B cell (primary cell): ENCODE results near the gene PSMA3. TPM values are rescaled to one million over a fixed set of nuclear protein-coding genes. Genes with fewer than 3 reads are reported as not detected.
A peak's percentile ranks its signal among the peaks of the same experiment; 100 is the strongest.

Source experiments
- ATAC-seq: fragments of 200-7000 bp; cut with Tn5 transposase; one replicate; pipeline ENCODE4 v1.10.0; 2021; ENCODE audit warnings: low read depth, mild to moderate bottlenecking, moderate number of reproducible peaks, moderate library complexity
- CTCF ChIA-PET: fragments of 350-600 bp; sonication (Branson Sonifier 250); formaldehyde crosslinking; loops from one replicate; lab custom pipeline; 2021; ENCODE audit warnings: antibody characterized with exemption, inconsistent platforms; lab: Charles Lee
- POLR2A ChIA-PET: fragments of 350-600 bp; sonication (Branson Sonifier 250); formaldehyde crosslinking; loops from one replicate; lab custom pipeline; 2021; ENCODE audit warnings: antibody characterized with exemption; lab: Charles Lee
- DNase-seq: peaks from one replicate; pipeline ENCODE4 v3.0.0; 2013
- H2AFZ ChIP-seq: 2 replicates; pipeline ENCODE4 v1.6.1; 2012; ENCODE audit warnings: mild to moderate bottlenecking, low read depth, low read length; ENCODE audit not compliant: insufficient read depth, poor library complexity, severe bottlenecking
- H3K27ac ChIP-seq, 2 donors: 1 replicate in 1 of 2; 2 replicates in 1 of 2; pipeline ENCODE4 v1.5.1; 2012 to 2013; ENCODE audit warnings: low read length in 2 of 2, mild to moderate bottlenecking in 2 of 2, moderate library complexity in 1 of 2
- H3K27me3 ChIP-seq, 4 experiments: fragments of 200-600 bp in 1 of 4; sonication (generic) in 1 of 4; replicated peaks in 1 of 4; 1 replicate in 2 of 4; 2 replicates in 2 of 4; pipeline versions ENCODE4 v1.6.1 to v1.7.0; 2013 to 2016; ENCODE audit warnings: low read length in 3 of 4, mild to moderate bottlenecking in 2 of 4, mixed read lengths in 1 of 4, moderate library complexity in 1 of 4; ENCODE audit not compliant: insufficient read depth in 4 of 4, control insufficient read depth in 3 of 4; ENCODE audit errors: control extremely low read depth in 1 of 4
- H3K36me3 ChIP-seq, 2 experiments: replicated peaks in 1 of 2; 1 replicate in 1 of 2; 2 replicates in 1 of 2; pipeline versions ENCODE4 v1.6.1 to v1.7.1; 2013; ENCODE audit warnings: low read length in 1 of 2; ENCODE audit not compliant: insufficient read depth in 2 of 2, control insufficient read depth in 1 of 2; ENCODE audit errors: control extremely low read depth in 1 of 2, extremely low read depth in 1 of 2
- H3K4me1 ChIP-seq, 2 donors: fragments of 200-600 bp in 1 of 2; sonication (generic) in 1 of 2; 1 replicate in 1 of 2; 2 replicates in 1 of 2; pipeline versions ENCODE4 v1.5.1 to v1.6.1; 2013 to 2017; ENCODE audit warnings: low read length in 2 of 2; ENCODE audit not compliant: control insufficient read depth in 2 of 2, insufficient read depth in 2 of 2
- H3K4me2 ChIP-seq: replicated peaks from 2 replicates; pipeline ENCODE3; 2012; ENCODE audit warnings: mild to moderate bottlenecking, low read depth, low read length; ENCODE audit not compliant: poor library complexity, severe bottlenecking
- H3K4me3 ChIP-seq, 5 experiments: fragments of 200-600 bp in 1 of 5; sonication (generic) in 1 of 5; 1 replicate in 3 of 5; 2 replicates in 2 of 5; pipeline versions ENCODE4 v1.5.1 to v1.7.0; 2011 to 2016; ENCODE audit warnings: low read length in 4 of 5, mild to moderate bottlenecking in 4 of 5, low read depth in 2 of 5, control low read depth in 1 of 5, moderate library complexity in 1 of 5; ENCODE audit not compliant: insufficient read depth in 1 of 5; ENCODE audit errors: control extremely low read depth in 1 of 5, extremely low read depth in 1 of 5
- H3K79me2 ChIP-seq: fragments of 200-600 bp; sonication (generic); one replicate; pipeline ENCODE4 v1.6.0; 2016; ENCODE audit warnings: low read length; ENCODE audit not compliant: control insufficient read depth, insufficient read depth
- H3K9ac ChIP-seq: fragments of 200-600 bp; sonication (generic); 2 replicates; pipeline ENCODE4 v1.6.1; 2017; ENCODE audit warnings: mild to moderate bottlenecking, low read length, moderate library complexity
- H3K9me3 ChIP-seq, 3 donors: one replicate each; pipeline versions ENCODE4 v1.6.1 to v1.7.1; 2013; ENCODE audit warnings: low read length in 2 of 3; ENCODE audit not compliant: control insufficient read depth in 2 of 3, insufficient read depth in 1 of 3; ENCODE audit errors: control extremely low read depth in 1 of 3
- H4K20me1 ChIP-seq: 2 replicates; pipeline ENCODE4 v1.6.0; 2012; ENCODE audit warnings: mild to moderate bottlenecking, low read length; ENCODE audit not compliant: insufficient read depth, control insufficient read depth, poor library complexity, severe bottlenecking
- H3K27ac Mint-ChIP-seq: one replicate; pipeline ENCODE4 v1.8.0; 2021; ENCODE audit warnings: mixed read lengths
- H3K27me3 Mint-ChIP-seq: one replicate; pipeline ENCODE4 v1.8.0; 2021; ENCODE audit warnings: mixed read lengths
- H3K4me1 Mint-ChIP-seq: one replicate; pipeline ENCODE4 v1.8.0; 2021; ENCODE audit warnings: mixed read lengths
- H3K4me3 Mint-ChIP-seq: one replicate; pipeline ENCODE4 v1.8.0; 2021; ENCODE audit warnings: mixed read lengths
- H3K9me3 Mint-ChIP-seq: one replicate; pipeline ENCODE4 v1.8.0; 2022; ENCODE audit warnings: mixed read lengths; ENCODE audit not compliant: insufficient read depth
- EZH2 ChIP-seq: IDR thresholded peaks from 2 replicates; pipeline ENCODE4 v1.6.1; 2012; ENCODE audit warnings: borderline replicate concordance, low read depth, mild to moderate bottlenecking, moderate library complexity, low read length; ENCODE audit not compliant: insufficient read depth, poor library complexity, severe bottlenecking
- WGBS: methylation state at CpG from one replicate; pipeline ENCODE4 v1.1.5; 2013; ENCODE audit warnings: missing lambda C conversion rate; ENCODE audit not compliant: insufficient coverage; 5-methylcytosine and 5-hydroxymethylcytosine counted together
- intact Hi-C: fragments of 100-400 bp; cut with micrococcal nuclease; formaldehyde crosslinking; loops from one replicate; pipeline ENCODE4 v1.10.0; 2022
- polyA plus RNA-seq: library from polyadenylated mRNA; depleted of rRNA; stranded (reverse); fragments of >200 nt; gene quantifications from 2 replicates; pipeline ENCODE4 v1.2.3, GENCODE V29; 2012
- total RNA-seq, 2 donors: library from RNA; stranded (reverse); fragments of 120-200 nt in 1 of 2; gene quantifications; 1 replicate in 1 of 2; 2 replicates in 1 of 2; pipeline versions ENCODE4 v1.2.3 to v1.2.4, GENCODE V29; 2013 to 2022
- TF ChIP-seq, protein P1 (sequence below): fragments of 200-600 bp; IDR thresholded peaks from one replicate; pipeline ENCODE4 v1.8.0; 2022; ENCODE audit warnings: antibody characterized with exemption, mild to moderate bottlenecking

The PSMA3 gene
- total and polyA plus RNA-seq, 2 donors (not counting 1 experiment from before 2014, with no cell fraction given) = 57.3 to 99.2 TPM

DNA sequence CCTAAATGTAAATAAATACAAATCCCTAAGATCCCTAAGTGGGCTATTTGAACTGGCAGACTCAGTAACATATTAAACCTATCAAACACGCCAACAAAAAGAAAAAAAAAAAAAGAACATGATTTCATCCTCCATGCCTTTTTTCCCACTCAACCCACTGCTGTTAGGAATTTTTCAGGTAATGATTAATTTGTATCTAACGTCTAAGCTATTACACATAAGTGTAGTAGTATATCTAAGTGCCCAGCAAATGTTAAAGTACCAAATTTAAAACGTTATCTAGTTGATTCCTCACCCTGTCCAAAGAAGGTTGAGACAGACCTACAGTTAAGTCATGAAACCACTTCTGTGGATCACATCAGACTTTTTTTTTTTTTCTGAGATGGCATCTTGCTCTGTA is 37.3 kb downstream of the PSMA3 start:
- intact Hi-C loops = loop anchor here (1.0 kb wide), 1 partner anchor 16 kb away; the partner anchor contains the start of gene ARID4A
- Histone ChIP-seq H2AFZ (no peak overlapping the region), H3K27me3 (no peaks in the 10 kb centered on the region), H3K27ac (peak overlapping the region; percentile 64 to 91), H3K4me3 (no peak overlapping the region), H3K9me3 (no peaks in the 10 kb centered on the region), H3K4me1 (peaks cover 17 to 18% of the 10 kb centered on the region in 2 donors), H3K36me3 (peaks cover 0 to 59% of the 10 kb centered on the region in 2 experiments), H3K79me2 (peaks cover 98% of the 10 kb centered on the region), H4K20me1 (peaks cover 32% of the 10 kb centered on the region), H3K4me2 (peak overlapping the region; percentile 54), H3K9ac (peak overlapping the region; percentile 32)
- no peaks in the 10 kb centered on the region for H3K27me3 Mint-ChIP-seq
- ChIA-PET POLR2A (no interaction called here), CTCF (interaction anchor here (0.7 kb wide), 1 partner anchor 52 kb away, joined by 3 read pairs; no protein-coding TSS in a partner anchor)
- no peak for TF ChIP-seq EZH2
- TF ChIP-seq, protein P1, sequence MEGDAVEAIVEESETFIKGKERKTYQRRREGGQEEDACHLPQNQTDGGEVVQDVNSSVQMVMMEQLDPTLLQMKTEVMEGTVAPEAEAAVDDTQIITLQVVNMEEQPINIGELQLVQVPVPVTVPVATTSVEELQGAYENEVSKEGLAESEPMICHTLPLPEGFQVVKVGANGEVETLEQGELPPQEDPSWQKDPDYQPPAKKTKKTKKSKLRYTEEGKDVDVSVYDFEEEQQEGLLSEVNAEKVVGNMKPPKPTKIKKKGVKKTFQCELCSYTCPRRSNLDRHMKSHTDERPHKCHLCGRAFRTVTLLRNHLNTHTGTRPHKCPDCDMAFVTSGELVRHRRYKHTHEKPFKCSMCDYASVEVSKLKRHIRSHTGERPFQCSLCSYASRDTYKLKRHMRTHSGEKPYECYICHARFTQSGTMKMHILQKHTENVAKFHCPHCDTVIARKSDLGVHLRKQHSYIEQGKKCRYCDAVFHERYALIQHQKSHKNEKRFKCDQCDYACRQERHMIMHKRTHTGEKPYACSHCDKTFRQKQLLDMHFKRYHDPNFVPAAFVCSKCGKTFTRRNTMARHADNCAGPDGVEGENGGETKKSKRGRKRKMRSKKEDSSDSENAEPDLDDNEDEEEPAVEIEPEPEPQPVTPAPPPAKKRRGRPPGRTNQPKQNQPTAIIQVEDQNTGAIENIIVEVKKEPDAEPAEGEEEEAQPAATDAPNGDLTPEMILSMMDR = no peak
- H3K27ac Mint-ChIP-seq = peak overlapping the region; percentile 83
- ATAC-seq = no peak
- H3K4me1 Mint-ChIP-seq = peaks cover 38% of the 10 kb centered on the region
- WGBS = 83% methylated on average over 1 of the region's 3 CpGs
- DNase-seq = no peak
- no peaks in the 10 kb centered on the region for H3K9me3 Mint-ChIP-seq
- H3K4me3 Mint-ChIP-seq = peak overlapping the region; percentile 47

GRCh38 chr14:58282925-58283593 is 38.4 kb downstream of the PSMA3 start:
- H3K9ac ChIP-seq = no peak overlapping the region
- DNase-seq (no peak), ATAC-seq (no peak)
- peaks cover 97% of the 10 kb centered on the region for H3K79me2 ChIP-seq
- H3K27me3 ChIP-seq = no peaks in the 10 kb centered on the region
- peaks cover 31% of the 10 kb centered on the region for H4K20me1 ChIP-seq
- H3K27me3 Mint-ChIP-seq = no peaks in the 10 kb centered on the region
- H3K27ac Mint-ChIP-seq = no peak overlapping the region
- H2AFZ ChIP-seq = no peak overlapping the region
- H3K4me1 Mint-ChIP-seq = peaks cover 42% of the 10 kb centered on the region
- H3K4me3 ChIP-seq = no peak overlapping the region
- peaks cover 17 to 18% of the 10 kb centered on the region in 2 donors for H3K4me1 ChIP-seq
- peak overlapping the region in 1 of 2 donors; percentile 91 for H3K27ac ChIP-seq
- H3K36me3 ChIP-seq = peaks cover 0 to 61% of the 10 kb centered on the region in 2 experiments
- H3K4me3 Mint-ChIP-seq = no peak overlapping the region
- POLR2A ChIA-PET = no interaction called here
- H3K9me3 ChIP-seq = no peaks in the 10 kb centered on the region
- TF ChIP-seq, protein P1 = no peak
- TF ChIP-seq EZH2 = no peak
- no peaks in the 10 kb centered on the region for H3K9me3 Mint-ChIP-seq
- H3K4me2 ChIP-seq = no peak overlapping the region
- CTCF ChIA-PET = no interaction called here
- WGBS = no CpG with 5 or more reads among the region's 4 CpGs
- intact Hi-C loops = no loop called here
